MCF 10A (cell line): ENCODE measurements around the gene EHD3. TPM values are rescaled to one million over a fixed set of nuclear protein-coding genes. Genes with fewer than 3 reads are reported as not detected.

Source experiments
- BruUV-seq: library from RNA; stranded (reverse); fragments of 400-500 nt; replicated peaks from 2 replicates; lab custom pipeline; 2021; lab: Mats Ljungman, UMichigan
- CTCF ChIA-PET: fragments of 300-600 bp; sonication (Branson Sonifier 250); formaldehyde crosslinking; extraction: SDS; loops from one replicate; lab custom pipeline; 2021; ENCODE audit warnings: antibody characterized with exemption, inconsistent platforms; lab: Yijun Ruan, JAX
- POLR2A ChIA-PET: fragments of 300-600, 350-650 bp; sonication (Branson Sonifier 250); formaldehyde crosslinking; extraction: SDS; loops from one replicate; lab custom pipeline; 2020; ENCODE audit warnings: antibody characterized with exemption, inconsistent platforms; lab: Yijun Ruan, JAX
- DNase-seq: peaks from one replicate; pipeline ENCODE4 v3.0.0-alpha.2; 2018; ENCODE audit not compliant: unreplicated experiment
- H3K27ac Mint-ChIP-seq: one replicate; pipeline ENCODE4 v1.8.0; 2022; ENCODE audit warnings: mild to moderate bottlenecking, low read depth, mixed read lengths; ENCODE audit not compliant: unreplicated experiment
- H3K27me3 Mint-ChIP-seq: one replicate; pipeline ENCODE4 v1.8.0; 2022; ENCODE audit warnings: mixed read lengths; ENCODE audit not compliant: insufficient read depth, unreplicated experiment
- H3K36me3 Mint-ChIP-seq: one replicate; pipeline ENCODE4 v1.8.0; 2022; ENCODE audit warnings: mild to moderate bottlenecking, moderate library complexity, mixed read lengths; ENCODE audit not compliant: insufficient read depth, unreplicated experiment
- H3K4me1 Mint-ChIP-seq: one replicate; pipeline ENCODE4 v1.8.0; 2022; ENCODE audit warnings: mixed read lengths; ENCODE audit not compliant: insufficient read depth, unreplicated experiment
- H3K4me3 Mint-ChIP-seq: one replicate; pipeline ENCODE4 v1.8.0; 2022; ENCODE audit warnings: mild to moderate bottlenecking, moderate library complexity, mixed read lengths; ENCODE audit not compliant: unreplicated experiment
- H3K9me3 Mint-ChIP-seq: one replicate; pipeline ENCODE4 v1.8.0; 2022; ENCODE audit warnings: mixed read lengths; ENCODE audit not compliant: unreplicated experiment
- intact Hi-C: fragments of 100-400 bp; cut with micrococcal nuclease; formaldehyde crosslinking; loops from 2 replicates; pipeline ENCODE4 v1.14.1; 2022
- total RNA-seq: library from RNA; stranded (reverse); gene quantifications from 2 replicates; pipeline ENCODE4 v1.2.3, GENCODE V29; 2022
- TF ChIP-seq, protein P1 (sequence below): fragments of 200-600 bp; IDR thresholded peaks from one replicate; pipeline ENCODE4 v1.8.0; 2022; ENCODE audit warnings: antibody characterized with exemption, mild to moderate bottlenecking; ENCODE audit not compliant: unreplicated experiment

EHD3 gene
- total RNA-seq, 1 experiment from 2014 or later: 0.49 TPM

DNA sequence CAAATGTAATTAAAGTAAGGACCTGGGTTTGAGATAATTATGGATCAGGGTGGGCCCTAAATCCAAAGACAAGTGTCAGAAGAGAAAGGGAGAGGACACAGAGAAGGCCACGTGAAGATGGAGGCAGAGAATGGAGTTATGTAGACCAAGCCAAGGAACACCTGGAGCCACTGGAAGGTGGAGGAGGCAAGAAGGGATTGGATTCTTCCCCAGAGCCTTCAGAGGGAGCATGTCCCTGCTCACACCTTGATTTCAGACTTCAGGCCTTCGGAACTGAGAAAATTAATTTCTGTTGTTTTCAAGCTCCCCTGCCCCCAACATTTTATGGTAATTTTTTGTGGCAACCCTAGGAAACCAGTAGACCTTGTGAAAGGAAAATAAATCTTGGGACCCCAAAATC lies 36.3 kb upstream of the EHD3 start:
- POLR2A ChIA-PET: no interaction called here
- no peaks in the 10 kb centered on the region for H3K9me3 Mint-ChIP-seq
- H3K4me3 Mint-ChIP-seq: no peak overlapping the region
- TF ChIP-seq, protein P1, sequence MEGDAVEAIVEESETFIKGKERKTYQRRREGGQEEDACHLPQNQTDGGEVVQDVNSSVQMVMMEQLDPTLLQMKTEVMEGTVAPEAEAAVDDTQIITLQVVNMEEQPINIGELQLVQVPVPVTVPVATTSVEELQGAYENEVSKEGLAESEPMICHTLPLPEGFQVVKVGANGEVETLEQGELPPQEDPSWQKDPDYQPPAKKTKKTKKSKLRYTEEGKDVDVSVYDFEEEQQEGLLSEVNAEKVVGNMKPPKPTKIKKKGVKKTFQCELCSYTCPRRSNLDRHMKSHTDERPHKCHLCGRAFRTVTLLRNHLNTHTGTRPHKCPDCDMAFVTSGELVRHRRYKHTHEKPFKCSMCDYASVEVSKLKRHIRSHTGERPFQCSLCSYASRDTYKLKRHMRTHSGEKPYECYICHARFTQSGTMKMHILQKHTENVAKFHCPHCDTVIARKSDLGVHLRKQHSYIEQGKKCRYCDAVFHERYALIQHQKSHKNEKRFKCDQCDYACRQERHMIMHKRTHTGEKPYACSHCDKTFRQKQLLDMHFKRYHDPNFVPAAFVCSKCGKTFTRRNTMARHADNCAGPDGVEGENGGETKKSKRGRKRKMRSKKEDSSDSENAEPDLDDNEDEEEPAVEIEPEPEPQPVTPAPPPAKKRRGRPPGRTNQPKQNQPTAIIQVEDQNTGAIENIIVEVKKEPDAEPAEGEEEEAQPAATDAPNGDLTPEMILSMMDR: no peak
- no peaks in the 10 kb centered on the region for H3K4me1 Mint-ChIP-seq
- no peaks in the 10 kb centered on the region for H3K36me3 Mint-ChIP-seq
- H3K27ac Mint-ChIP-seq: no peak overlapping the region
- BruUV-seq: no TSS peak
- intact Hi-C loops: no loop called here
- no peaks in the 10 kb centered on the region for H3K27me3 Mint-ChIP-seq
- DNase-seq: no peak
- CTCF ChIA-PET: interaction anchor here (0.6 kb wide), 1 partner anchor 993 kb away, joined by 3 read pairs; no protein-coding TSS in a partner anchor

DNA sequence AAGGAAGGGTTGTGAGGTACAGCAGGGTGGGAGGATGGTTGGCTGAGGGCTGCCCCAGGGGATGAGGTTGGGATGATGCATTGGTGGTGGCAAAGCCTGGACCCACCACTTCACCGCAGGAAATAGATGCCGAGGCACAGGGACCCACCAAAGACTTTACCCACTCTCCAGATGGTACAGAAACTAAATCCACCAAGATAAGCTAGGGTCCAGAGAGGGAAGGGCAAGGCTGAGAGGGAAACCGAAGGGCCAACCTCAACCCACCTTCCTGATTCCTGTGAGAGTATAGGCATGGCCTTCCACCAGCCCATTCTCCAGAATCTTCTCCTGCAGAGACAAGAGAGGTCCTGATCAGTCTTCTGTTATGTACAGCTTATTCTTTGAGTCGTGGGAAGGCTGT lies 34.7 kb upstream of the EHD3 start:
- no TSS peak for BruUV-seq
- TF ChIP-seq, protein P1: no peak
- POLR2A ChIA-PET: interaction anchor here (0.6 kb wide), 1 partner anchor 566 kb away, joined by 3 read pairs; no protein-coding TSS in a partner anchor
- intact Hi-C loops: no loop called here
- Mint-ChIP-seq H3K9me3 (no peaks in the 10 kb centered on the region), H3K4me3 (no peak overlapping the region), H3K27me3 (no peaks in the 10 kb centered on the region), H3K27ac (no peak overlapping the region), H3K36me3 (no peaks in the 10 kb centered on the region), H3K4me1 (no peaks in the 10 kb centered on the region)
- CTCF ChIA-PET: interaction anchor here (0.6 kb wide), 1 partner anchor 695 kb away, joined by 3 read pairs; no protein-coding TSS in a partner anchor
- no peak for DNase-seq

DNA sequence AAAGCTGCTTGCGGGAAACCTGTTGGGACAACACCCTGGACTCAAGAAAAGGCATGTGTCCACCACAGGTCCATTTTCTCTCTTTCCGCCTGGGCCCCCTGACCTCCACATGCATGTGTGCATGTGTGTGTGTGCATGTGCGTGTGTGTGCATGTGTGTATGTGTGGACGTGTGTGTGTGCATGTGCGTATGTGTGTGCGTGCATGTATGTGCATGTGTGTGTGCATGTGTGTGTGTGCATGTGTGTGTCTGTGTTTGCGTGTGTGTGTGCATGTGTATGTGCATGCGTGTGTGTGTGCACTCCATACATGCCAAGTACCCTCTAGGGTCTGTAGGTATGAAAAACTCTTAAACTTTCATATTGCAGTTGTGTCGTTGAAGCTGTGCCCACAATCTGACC lies 33.0 kb upstream of the EHD3 start:
- BruUV-seq: no TSS peak
- Mint-ChIP-seq H3K36me3 (no peaks in the 10 kb centered on the region), H3K4me1 (no peaks in the 10 kb centered on the region), H3K9me3 (no peaks in the 10 kb centered on the region), H3K4me3 (no peak overlapping the region), H3K27me3 (no peaks in the 10 kb centered on the region), H3K27ac (no peak overlapping the region)
- ChIA-PET POLR2A (no interaction called here), CTCF (interaction anchor here (0.6 to 0.7 kb wide), 2 partner anchors 132 to 135 kb away, joined by 3 to 4 read pairs; no protein-coding TSS in a partner anchor)
- intact Hi-C loops: no loop called here
- TF ChIP-seq, protein P1: no peak
- DNase-seq: no peak

- ChIA-PET CTCF (no interaction called here), POLR2A (no interaction called here)
- no peaks in the 10 kb centered on the region for H3K9me3 Mint-ChIP-seq
- no peak overlapping the region for H3K4me3 Mint-ChIP-seq
- H3K4me1 Mint-ChIP-seq: no peaks in the 10 kb centered on the region
- TF ChIP-seq, protein P1: no peak
- H3K27ac Mint-ChIP-seq: no peak overlapping the region
- no peaks in the 10 kb centered on the region for H3K27me3 Mint-ChIP-seq
- no peak for DNase-seq
- intact Hi-C loops: no loop called here
- H3K36me3 Mint-ChIP-seq: no peaks in the 10 kb centered on the region
- BruUV-seq: no TSS peak
These were observed 31.9 kb upstream of the EHD3 start for GRCh38 chr2:31202041-31202440.
